ENCODE measurements around the gene CPVL. TPM values are rescaled to one million over a fixed set of nuclear protein-coding genes. Genes with fewer than 3 reads are reported as not detected.

The CPVL gene
- total RNA-seq, 1 donor from 2014 or later = 30.2 TPM

GRCh38 chr7:29043576-29043975, 102.8 kb downstream of the CPVL start:
- Mint-ChIP-seq H3K36me3 (no peaks in the 10 kb centered on the region), H3K27ac (no peak overlapping the region), H3K4me1 (ENCODE audit: unreplicated experiment) (peaks cover 39% of the 10 kb centered on the region)

GRCh38 chr7:29042824-29043231, 103.5 kb downstream of the CPVL start:
- TF ChIP-seq CTCF (conservative IDR thresholded peaks at IDR 0.05) = no peak
- Mint-ChIP-seq H3K27me3 (no peaks in the 10 kb centered on the region), H3K27ac (no peak overlapping the region), H3K36me3 (no peaks in the 10 kb centered on the region), H3K4me3 (no peak overlapping the region), H3K9me3 (no peaks in the 10 kb centered on the region), H3K4me1 (ENCODE audit: unreplicated experiment) (peaks cover 47% of the 10 kb centered on the region)
- DNase-seq (ENCODE audit: extremely low spot score, unreplicated experiment) = no peak

More at GRCh38 chr7:29043576-29043975, 102.8 kb downstream of the CPVL start:
- DNase-seq (ENCODE audit: extremely low spot score, unreplicated experiment) = no peak
- no peak for TF ChIP-seq CTCF (conservative IDR thresholded peaks at IDR 0.05)
- Mint-ChIP-seq H3K9me3 (peaks cover 3% of the 10 kb centered on the region), H3K27me3 (no peaks in the 10 kb centered on the region), H3K4me3 (no peak overlapping the region)

DNA sequence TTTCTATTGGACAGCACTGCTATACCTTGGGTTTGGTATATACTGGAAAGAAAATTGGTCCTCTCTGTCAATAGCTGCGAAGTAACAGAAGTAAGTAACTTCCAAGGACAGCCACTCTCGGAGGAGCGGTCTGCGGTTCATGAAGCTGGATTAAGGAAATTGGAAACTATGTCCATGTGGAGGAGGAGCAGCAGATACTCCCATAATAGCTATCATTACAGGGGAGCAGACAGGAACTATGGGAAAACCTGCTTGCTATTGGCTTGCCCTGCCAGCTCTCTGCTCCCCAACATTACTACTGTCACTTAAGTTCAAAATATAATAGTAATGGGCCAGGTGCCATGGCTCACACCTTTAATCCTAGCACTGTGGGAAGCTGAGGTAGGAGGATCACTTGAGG, 104.3 kb downstream of the CPVL start:
- Mint-ChIP-seq H3K27me3 (no peaks in the 10 kb centered on the region), H3K9me3 (no peaks in the 10 kb centered on the region), H3K4me1 (ENCODE audit: unreplicated experiment) (peaks cover 50% of the 10 kb centered on the region)

GRCh38 chr7:29040579-29040925, 105.8 kb downstream of the CPVL start:
- H3K4me1 Mint-ChIP-seq (ENCODE audit: unreplicated experiment) = peaks cover 49% of the 10 kb centered on the region
- no peak overlapping the region for H3K27ac Mint-ChIP-seq
- no peaks in the 10 kb centered on the region for H3K9me3 Mint-ChIP-seq

More for the DNA sequence above, 104.3 kb downstream of the CPVL start:
- Mint-ChIP-seq H3K36me3 (no peaks in the 10 kb centered on the region), H3K27ac (no peak overlapping the region), H3K4me3 (no peak overlapping the region)
- DNase-seq (ENCODE audit: extremely low spot score, unreplicated experiment) = no peak
- no peak for TF ChIP-seq CTCF (conservative IDR thresholded peaks at IDR 0.05)

DNA sequence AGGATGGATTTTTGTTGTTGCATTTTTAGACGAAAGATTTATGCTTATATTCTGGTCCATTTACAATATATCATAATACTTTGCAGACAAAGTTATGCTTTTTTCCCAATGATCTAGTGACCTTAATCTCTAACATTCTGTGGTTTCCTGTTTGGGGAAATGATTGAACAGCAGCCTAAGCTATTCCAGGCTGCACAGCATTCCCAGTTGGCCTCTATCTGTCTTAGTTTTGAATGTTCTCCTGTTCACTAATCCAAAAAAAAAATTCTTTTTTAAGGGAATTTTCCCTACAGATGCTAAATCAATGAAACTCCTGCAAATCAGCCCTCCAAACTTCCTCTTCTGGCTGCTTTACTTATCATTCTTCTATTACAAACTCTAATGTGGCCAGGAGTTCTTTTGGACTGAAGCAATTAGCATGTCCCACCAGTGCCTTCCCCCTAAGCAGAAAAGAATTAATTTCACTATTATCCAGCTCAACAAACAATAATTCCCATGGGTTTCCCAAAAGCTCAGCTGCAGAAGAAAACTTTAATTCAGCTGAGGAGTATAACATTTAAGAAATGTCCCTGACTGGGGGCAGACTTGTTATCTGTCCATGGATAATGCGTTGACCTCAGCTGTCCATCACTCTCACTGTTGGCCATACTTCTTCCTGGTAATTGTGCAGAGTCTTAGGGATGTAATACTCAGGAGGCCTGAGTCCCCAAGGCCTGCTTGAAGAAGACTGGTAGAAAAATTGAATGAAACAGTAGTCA, 106.3 kb downstream of the CPVL start:
- Mint-ChIP-seq H3K4me1 (ENCODE audit: unreplicated experiment) (peaks cover 49% of the 10 kb centered on the region), H3K27me3 (no peaks in the 10 kb centered on the region)

More at GRCh38 chr7:29040579-29040925, 105.8 kb downstream of the CPVL start:
- no peak for DNase-seq (ENCODE audit: extremely low spot score, unreplicated experiment)
- H3K36me3 Mint-ChIP-seq = no peaks in the 10 kb centered on the region
- H3K27me3 Mint-ChIP-seq = no peaks in the 10 kb centered on the region
- no peak for TF ChIP-seq CTCF (conservative IDR thresholded peaks at IDR 0.05)
- no peak overlapping the region for H3K4me3 Mint-ChIP-seq

More for the DNA sequence above, 106.3 kb downstream of the CPVL start:
- Mint-ChIP-seq H3K36me3 (no peaks in the 10 kb centered on the region), H3K4me3 (no peak overlapping the region), H3K9me3 (no peaks in the 10 kb centered on the region), H3K27ac (no peak overlapping the region)
- DNase-seq (ENCODE audit: extremely low spot score, unreplicated experiment) = no peak
- TF ChIP-seq CTCF (conservative IDR thresholded peaks at IDR 0.05) = no peak
